HEK293 (cell line): ENCODE data around the gene RBBP5.

Experiments used
- CTCF ChIA-PET: fragments of 350-600 bp; formaldehyde crosslinking; extraction: SDS; loops from one replicate; lab custom pipeline; 2021; ENCODE audit warnings: antibody characterized with exemption; lab: Yijun Ruan, JAX
- POLR2A ChIA-PET: fragments of 300-600 bp; formaldehyde crosslinking; extraction: SDS; loops from one replicate; lab custom pipeline; 2020; ENCODE audit warnings: antibody characterized with exemption, inconsistent platforms; lab: Yijun Ruan, JAX
- H3K27ac ChIP-seq: fragments of 200-500 bp; sonication (Bioruptor generic); 2 replicates; pipeline ENCODE4 v1.5.1; 2014; ENCODE audit warnings: low read depth, low read length, control low read depth, inconsistent platforms; ENCODE audit errors: extremely low read depth
- H3K36me3 ChIP-seq, 2 experiments: fragments of 200-500 bp in 1 of 2; sonication (Bioruptor generic) in 1 of 2; 1 replicate in 1 of 2; 2 replicates in 1 of 2; pipeline ENCODE4 v1.5.1; 2014 to 2017; ENCODE audit warnings: inconsistent platforms in 2 of 2, low read length in 2 of 2; ENCODE audit not compliant: control insufficient read depth in 2 of 2, insufficient read depth in 1 of 2
- H3K4me1 ChIP-seq: fragments of 200-500 bp; sonication (Bioruptor generic); 2 replicates; pipeline ENCODE4 v1.5.1; 2014; ENCODE audit warnings: mild to moderate bottlenecking, low read length, inconsistent platforms; ENCODE audit not compliant: control insufficient read depth, insufficient read depth
- H3K4me3 ChIP-seq: 2 replicates; pipeline ENCODE4 v1.5.1; 2011; ENCODE audit warnings: low read depth, mild to moderate bottlenecking, control low read depth, low read length, moderate library complexity
- H3K9me3 ChIP-seq: fragments of 200-500 bp; sonication (Bioruptor generic); 2 replicates; pipeline ENCODE4 v1.5.1; 2014; ENCODE audit warnings: low read depth, low read length, inconsistent platforms; ENCODE audit not compliant: control insufficient read depth, insufficient read depth
- OVOL3 ChIP-seq: fragments of 450-650 bp; formaldehyde crosslinking; IDR thresholded peaks from 2 replicates; pipeline ENCODE4 v1.5.1; 2016; ENCODE audit warnings: missing biosample characterization, missing genetic modification characterization
- RBAK ChIP-seq: fragments of 450-650 bp; formaldehyde crosslinking; IDR thresholded peaks from 2 replicates; pipeline ENCODE4 v1.5.1; 2016; ENCODE audit warnings: missing biosample characterization, missing genetic modification characterization
- REPIN1 ChIP-seq: fragments of 450-650 bp; formaldehyde crosslinking; IDR thresholded peaks from 2 replicates; pipeline ENCODE4 v1.5.1; 2017; ENCODE audit warnings: missing biosample characterization, missing genetic modification characterization, low read depth
- SP3 ChIP-seq: fragments of 450-650 bp; formaldehyde crosslinking; IDR thresholded peaks from 2 replicates; pipeline ENCODE4 v1.5.1; 2016; ENCODE audit warnings: missing biosample characterization, missing genetic modification characterization
- ZNF214 ChIP-seq: fragments of 450-650 bp; formaldehyde crosslinking; IDR thresholded peaks from 2 replicates; pipeline ENCODE4 v1.5.1; 2017; ENCODE audit warnings: missing biosample characterization, mild to moderate bottlenecking, missing genetic modification characterization, borderline replicate concordance
- ZNF223 ChIP-seq: fragments of 450-650 bp; formaldehyde crosslinking; IDR thresholded peaks from 2 replicates; pipeline ENCODE4 v1.5.1; 2016; ENCODE audit warnings: missing biosample characterization, missing genetic modification characterization
- ZNF23 ChIP-seq: fragments of 450-650 bp; formaldehyde crosslinking; IDR thresholded peaks from 2 replicates; pipeline ENCODE4 v1.5.1; 2016; ENCODE audit warnings: missing biosample characterization, missing genetic modification characterization, borderline replicate concordance
- ZNF404 ChIP-seq: fragments of 450-650 bp; formaldehyde crosslinking; IDR thresholded peaks from 2 replicates; pipeline ENCODE4 v1.5.1; 2017; ENCODE audit warnings: missing biosample characterization, missing genetic modification characterization
- ZNF561 ChIP-seq: fragments of 450-650 bp; IDR thresholded peaks from 2 replicates; pipeline ENCODE4 v1.5.1; 2018; ENCODE audit warnings: missing biosample characterization, missing genetic modification characterization, borderline replicate concordance
- ZNF585B ChIP-seq: fragments of 450-650 bp; formaldehyde crosslinking; IDR thresholded peaks from 2 replicates; pipeline ENCODE4 v1.5.1; 2016; ENCODE audit warnings: missing biosample characterization, missing genetic modification characterization
- ZNF596 ChIP-seq: fragments of 450-650 bp; IDR thresholded peaks from 2 replicates; pipeline ENCODE4 v1.5.0; 2018; ENCODE audit warnings: missing biosample characterization, mild to moderate bottlenecking, missing genetic modification characterization, moderate library complexity
- ZNF621 ChIP-seq: fragments of 450-650 bp; formaldehyde crosslinking; IDR thresholded peaks from 2 replicates; pipeline ENCODE4 v1.5.1; 2017; ENCODE audit warnings: missing biosample characterization, missing genetic modification characterization
- ZNF629 ChIP-seq: fragments of 450-650 bp; formaldehyde crosslinking; IDR thresholded peaks from 2 replicates; pipeline ENCODE4 v1.5.1; 2017; ENCODE audit warnings: missing biosample characterization, missing genetic modification characterization
- ZNF776 ChIP-seq: fragments of 450-650 bp; formaldehyde crosslinking; IDR thresholded peaks from 2 replicates; pipeline ENCODE4 v1.5.0; 2017; ENCODE audit warnings: missing biosample characterization, missing genetic modification characterization, borderline replicate concordance
- TF ChIP-seq, protein P1 (sequence below): fragments of 450-650 bp; formaldehyde crosslinking; IDR thresholded peaks from 2 replicates; pipeline ENCODE4 v1.5.1; 2016; ENCODE audit warnings: missing biosample characterization, missing genetic modification characterization
- TF ChIP-seq, protein P2 (sequence below): fragments of 450-650 bp; formaldehyde crosslinking; conservative IDR thresholded peaks from 2 replicates; pipeline ENCODE4 v1.5.1; 2016; ENCODE audit warnings: low read depth, missing biosample characterization, missing genetic modification characterization
- TF ChIP-seq, protein P3 (sequence below): fragments of 450-650 bp; formaldehyde crosslinking; IDR thresholded peaks from 2 replicates; pipeline ENCODE4 v1.5.1; 2016; ENCODE audit warnings: missing biosample characterization, missing genetic modification characterization, borderline replicate concordance
- TF ChIP-seq, protein P4 (sequence below): fragments of 450-650 bp; formaldehyde crosslinking; IDR thresholded peaks from 2 replicates; pipeline ENCODE4 v1.5.1; 2016; ENCODE audit warnings: missing biosample characterization, missing genetic modification characterization

RBBP5 gene

DNA sequence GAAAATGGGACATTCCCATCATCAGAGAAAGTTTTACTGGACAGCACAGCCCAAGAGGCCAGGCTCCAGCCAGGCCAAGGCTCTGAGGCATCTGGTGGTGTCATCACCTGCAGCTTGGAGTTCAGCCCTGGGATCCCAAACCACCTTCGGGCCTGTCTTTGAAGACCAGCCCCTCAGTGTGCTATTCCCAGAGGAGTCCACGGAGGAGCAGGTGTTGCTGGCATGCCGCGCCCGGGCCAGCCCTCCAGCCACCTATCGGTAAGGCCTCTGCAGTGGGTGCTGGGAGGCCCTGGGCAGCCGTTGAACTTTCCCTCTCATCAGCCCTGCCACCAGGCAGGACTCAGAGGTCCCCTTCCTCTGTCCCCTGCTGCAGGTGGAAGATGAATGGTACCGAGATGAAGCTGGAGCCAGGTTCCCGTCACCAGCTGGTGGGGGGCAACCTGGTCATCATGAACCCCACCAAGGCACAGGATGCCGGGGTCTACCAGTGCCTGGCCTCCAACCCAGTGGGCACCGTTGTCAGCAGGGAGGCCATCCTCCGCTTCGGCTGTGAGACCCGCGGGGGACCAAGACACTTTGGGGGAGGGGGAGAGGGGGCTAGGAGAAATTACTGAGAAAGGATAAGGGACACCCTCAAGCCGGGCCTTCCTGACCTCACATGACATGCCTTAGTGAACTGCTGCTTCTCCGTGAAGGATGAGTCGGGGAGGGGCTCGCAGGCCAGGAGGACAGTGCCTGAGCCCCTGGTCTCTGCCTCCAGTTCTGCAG is 63.8 kb downstream of the RBBP5 start (continued):
- TF ChIP-seq, protein P1, sequence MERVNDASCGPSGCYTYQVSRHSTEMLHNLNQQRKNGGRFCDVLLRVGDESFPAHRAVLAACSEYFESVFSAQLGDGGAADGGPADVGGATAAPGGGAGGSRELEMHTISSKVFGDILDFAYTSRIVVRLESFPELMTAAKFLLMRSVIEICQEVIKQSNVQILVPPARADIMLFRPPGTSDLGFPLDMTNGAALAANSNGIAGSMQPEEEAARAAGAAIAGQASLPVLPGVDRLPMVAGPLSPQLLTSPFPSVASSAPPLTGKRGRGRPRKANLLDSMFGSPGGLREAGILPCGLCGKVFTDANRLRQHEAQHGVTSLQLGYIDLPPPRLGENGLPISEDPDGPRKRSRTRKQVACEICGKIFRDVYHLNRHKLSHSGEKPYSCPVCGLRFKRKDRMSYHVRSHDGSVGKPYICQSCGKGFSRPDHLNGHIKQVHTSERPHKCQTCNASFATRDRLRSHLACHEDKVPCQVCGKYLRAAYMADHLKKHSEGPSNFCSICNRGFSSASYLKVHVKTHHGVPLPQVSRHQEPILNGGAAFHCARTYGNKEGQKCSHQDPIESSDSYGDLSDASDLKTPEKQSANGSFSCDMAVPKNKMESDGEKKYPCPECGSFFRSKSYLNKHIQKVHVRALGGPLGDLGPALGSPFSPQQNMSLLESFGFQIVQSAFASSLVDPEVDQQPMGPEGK, result no peak
- TF ChIP-seq ZNF214 (tag by site-specific recombination), result no peak
- TF ChIP-seq, all 188 proteins: peak for 0

DNA sequence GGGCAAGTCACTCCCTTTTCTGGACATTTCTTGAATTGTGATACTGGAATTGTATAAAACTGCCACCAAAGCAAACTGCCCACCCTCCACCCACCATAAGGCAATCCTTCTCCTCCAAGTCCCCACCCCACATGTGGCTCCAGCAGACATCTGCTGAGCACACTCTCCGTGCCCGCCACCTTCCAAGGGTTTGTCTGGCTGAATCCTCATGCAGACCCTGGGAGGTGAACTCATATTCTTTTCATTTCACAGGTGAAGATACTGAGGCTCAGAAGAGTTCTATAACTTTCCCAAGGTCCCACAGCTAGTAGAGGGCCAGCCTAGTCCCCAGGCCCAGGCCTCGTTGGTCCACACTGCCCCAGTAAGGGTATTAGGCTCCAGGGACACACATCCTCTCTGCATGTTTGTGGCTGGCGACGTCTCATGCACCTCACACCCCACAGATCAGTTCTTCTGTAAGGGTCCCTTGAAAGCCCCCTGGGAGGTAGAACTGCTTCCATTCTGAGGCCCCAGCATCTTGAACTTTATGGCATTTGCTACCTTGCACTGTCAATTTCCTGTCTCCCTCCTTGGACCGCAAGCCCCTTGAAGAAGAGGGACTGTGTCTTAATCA is 64.7 kb downstream of the RBBP5 start:
- no peaks in the 10 kb centered on the region for H3K36me3 ChIP-seq
- POLR2A ChIA-PET, result no interaction called here
- CTCF ChIA-PET, result interaction anchor here (3.5 kb wide), 1 partner anchor 68 kb away, joined by 20 read pairs; no protein-coding TSS in a partner anchor
- no peaks in the 10 kb centered on the region for H3K4me1 ChIP-seq
- no peaks in the 10 kb centered on the region for H3K9me3 ChIP-seq
- no peak overlapping the region for H3K27ac ChIP-seq
- no peak overlapping the region for H3K4me3 ChIP-seq
- TF ChIP-seq ZNF776 (tag by site-specific recombination) (no peak), ZNF596 (tag by site-specific recombination) (no peak), SP3 (tag by site-specific recombination) (no peak), OVOL3 (no peak), ZNF23 (no peak), ZNF621 (tag by site-specific recombination) (no peak), ZNF629 (tag by site-specific recombination) (no peak), ZNF585B (no peak), ZNF561 (tag by site-specific recombination) (no peak), REPIN1 (tag by site-specific recombination) (no peak), RBAK (tag by site-specific recombination) (no peak), ZNF223 (no peak), ZNF404 (no peak)
- TF ChIP-seq, protein P2, sequence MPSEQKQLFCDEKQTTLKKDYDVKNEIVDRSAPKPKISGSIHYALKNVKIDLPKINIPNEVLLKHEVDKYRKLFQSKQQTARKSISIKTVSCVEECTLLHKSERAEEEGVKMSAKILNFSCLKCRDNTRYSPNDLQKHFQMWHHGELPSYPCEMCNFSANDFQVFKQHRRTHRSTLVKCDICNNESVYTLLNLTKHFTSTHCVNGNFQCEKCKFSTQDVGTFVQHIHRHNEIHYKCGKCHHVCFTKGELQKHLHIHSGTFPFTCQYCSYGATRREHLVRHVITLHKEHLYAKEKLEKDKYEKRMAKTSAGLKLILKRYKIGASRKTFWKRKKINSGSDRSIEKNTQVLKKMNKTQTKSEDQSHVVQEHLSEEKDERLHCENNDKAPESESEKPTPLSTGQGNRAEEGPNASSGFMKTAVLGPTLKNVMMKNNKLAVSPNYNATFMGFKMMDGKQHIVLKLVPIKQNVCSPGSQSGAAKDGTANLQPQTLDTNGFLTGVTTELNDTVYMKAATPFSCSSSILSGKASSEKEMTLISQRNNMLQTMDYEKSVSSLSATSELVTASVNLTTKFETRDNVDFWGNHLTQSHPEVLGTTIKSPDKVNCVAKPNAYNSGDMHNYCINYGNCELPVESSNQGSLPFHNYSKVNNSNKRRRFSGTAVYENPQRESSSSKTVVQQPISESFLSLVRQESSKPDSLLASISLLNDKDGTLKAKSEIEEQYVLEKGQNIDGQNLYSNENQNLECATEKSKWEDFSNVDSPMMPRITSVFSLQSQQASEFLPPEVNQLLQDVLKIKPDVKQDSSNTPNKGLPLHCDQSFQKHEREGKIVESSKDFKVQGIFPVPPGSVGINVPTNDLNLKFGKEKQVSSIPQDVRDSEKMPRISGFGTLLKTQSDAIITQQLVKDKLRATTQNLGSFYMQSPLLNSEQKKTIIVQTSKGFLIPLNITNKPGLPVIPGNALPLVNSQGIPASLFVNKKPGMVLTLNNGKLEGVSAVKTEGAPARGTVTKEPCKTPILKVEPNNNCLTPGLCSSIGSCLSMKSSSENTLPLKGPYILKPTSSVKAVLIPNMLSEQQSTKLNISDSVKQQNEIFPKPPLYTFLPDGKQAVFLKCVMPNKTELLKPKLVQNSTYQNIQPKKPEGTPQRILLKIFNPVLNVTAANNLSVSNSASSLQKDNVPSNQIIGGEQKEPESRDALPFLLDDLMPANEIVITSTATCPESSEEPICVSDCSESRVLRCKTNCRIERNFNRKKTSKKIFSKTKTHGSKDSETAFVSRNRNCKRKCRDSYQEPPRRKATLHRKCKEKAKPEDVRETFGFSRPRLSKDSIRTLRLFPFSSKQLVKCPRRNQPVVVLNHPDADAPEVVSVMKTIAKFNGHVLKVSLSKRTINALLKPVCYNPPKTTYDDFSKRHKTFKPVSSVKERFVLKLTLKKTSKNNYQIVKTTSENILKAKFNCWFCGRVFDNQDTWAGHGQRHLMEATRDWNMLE (tag by site-specific recombination), result no peak
- TF ChIP-seq, protein P3, sequence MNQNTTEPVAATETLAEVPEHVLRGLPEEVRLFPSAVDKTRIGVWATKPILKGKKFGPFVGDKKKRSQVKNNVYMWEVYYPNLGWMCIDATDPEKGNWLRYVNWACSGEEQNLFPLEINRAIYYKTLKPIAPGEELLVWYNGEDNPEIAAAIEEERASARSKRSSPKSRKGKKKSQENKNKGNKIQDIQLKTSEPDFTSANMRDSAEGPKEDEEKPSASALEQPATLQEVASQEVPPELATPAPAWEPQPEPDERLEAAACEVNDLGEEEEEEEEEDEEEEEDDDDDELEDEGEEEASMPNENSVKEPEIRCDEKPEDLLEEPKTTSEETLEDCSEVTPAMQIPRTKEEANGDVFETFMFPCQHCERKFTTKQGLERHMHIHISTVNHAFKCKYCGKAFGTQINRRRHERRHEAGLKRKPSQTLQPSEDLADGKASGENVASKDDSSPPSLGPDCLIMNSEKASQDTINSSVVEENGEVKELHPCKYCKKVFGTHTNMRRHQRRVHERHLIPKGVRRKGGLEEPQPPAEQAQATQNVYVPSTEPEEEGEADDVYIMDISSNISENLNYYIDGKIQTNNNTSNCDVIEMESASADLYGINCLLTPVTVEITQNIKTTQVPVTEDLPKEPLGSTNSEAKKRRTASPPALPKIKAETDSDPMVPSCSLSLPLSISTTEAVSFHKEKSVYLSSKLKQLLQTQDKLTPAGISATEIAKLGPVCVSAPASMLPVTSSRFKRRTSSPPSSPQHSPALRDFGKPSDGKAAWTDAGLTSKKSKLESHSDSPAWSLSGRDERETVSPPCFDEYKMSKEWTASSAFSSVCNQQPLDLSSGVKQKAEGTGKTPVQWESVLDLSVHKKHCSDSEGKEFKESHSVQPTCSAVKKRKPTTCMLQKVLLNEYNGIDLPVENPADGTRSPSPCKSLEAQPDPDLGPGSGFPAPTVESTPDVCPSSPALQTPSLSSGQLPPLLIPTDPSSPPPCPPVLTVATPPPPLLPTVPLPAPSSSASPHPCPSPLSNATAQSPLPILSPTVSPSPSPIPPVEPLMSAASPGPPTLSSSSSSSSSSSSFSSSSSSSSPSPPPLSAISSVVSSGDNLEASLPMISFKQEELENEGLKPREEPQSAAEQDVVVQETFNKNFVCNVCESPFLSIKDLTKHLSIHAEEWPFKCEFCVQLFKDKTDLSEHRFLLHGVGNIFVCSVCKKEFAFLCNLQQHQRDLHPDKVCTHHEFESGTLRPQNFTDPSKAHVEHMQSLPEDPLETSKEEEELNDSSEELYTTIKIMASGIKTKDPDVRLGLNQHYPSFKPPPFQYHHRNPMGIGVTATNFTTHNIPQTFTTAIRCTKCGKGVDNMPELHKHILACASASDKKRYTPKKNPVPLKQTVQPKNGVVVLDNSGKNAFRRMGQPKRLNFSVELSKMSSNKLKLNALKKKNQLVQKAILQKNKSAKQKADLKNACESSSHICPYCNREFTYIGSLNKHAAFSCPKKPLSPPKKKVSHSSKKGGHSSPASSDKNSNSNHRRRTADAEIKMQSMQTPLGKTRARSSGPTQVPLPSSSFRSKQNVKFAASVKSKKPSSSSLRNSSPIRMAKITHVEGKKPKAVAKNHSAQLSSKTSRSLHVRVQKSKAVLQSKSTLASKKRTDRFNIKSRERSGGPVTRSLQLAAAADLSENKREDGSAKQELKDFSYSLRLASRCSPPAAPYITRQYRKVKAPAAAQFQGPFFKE (tag by site-specific recombination), result no peak
- TF ChIP-seq, protein P4, sequence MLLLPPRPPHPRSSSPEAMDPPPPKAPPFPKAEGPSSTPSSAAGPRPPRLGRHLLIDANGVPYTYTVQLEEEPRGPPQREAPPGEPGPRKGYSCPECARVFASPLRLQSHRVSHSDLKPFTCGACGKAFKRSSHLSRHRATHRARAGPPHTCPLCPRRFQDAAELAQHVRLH (tag by site-specific recombination), result no peak
